H1 (cell line): ENCODE results near the gene TEAD1. TPM values are rescaled to one million over a fixed set of nuclear protein-coding genes. Genes with fewer than 3 reads are reported as not detected.

Source experiments
- CTCF ChIA-PET: fragments of 300-600 bp; sonication (Branson Sonifier 250); formaldehyde crosslinking; loops from one replicate; lab custom pipeline; 2021; ENCODE audit not compliant: partially characterized antibody; lab: Charles Lee
- POLR2A ChIA-PET: fragments of 300-600 bp; sonication (Branson Sonifier 250); formaldehyde crosslinking; loops from one replicate; lab custom pipeline; 2021; ENCODE audit warnings: inconsistent platforms; ENCODE audit not compliant: partially characterized antibody; lab: Charles Lee
- DNase-seq, 2 experiments: peaks; one replicate each; pipeline versions ENCODE4 v3.0.0 to v3.0.0-alpha.2; 2010 to 2022; ENCODE audit warnings: low spot score in 2 of 2, low read depth in 1 of 2, mixed read lengths in 1 of 2
- FAIRE-seq: peaks from 2 replicates; lab custom pipeline; 2011; peaks lifted over from hg19 to GRCh38; lab: Jason Lieb, UNC
- H2AFZ ChIP-seq: 2 replicates; pipeline ENCODE4 v1.8.1; 2012; ENCODE audit warnings: low read length, inconsistent platforms
- H2AK5ac ChIP-seq: 2 replicates; pipeline ENCODE4 v1.6.1; 2013; ENCODE audit warnings: low read depth, low read length
- H2BK120ac ChIP-seq: replicated peaks from 2 replicates; pipeline ENCODE3; 2013; ENCODE audit warnings: low read depth, low read length, inconsistent platforms
- H2BK12ac ChIP-seq: 2 replicates; pipeline ENCODE4 v1.6.1; 2013; ENCODE audit warnings: low read depth, low read length
- H2BK15ac ChIP-seq: 2 replicates; pipeline ENCODE4 v1.6.1; 2013; ENCODE audit warnings: low read length
- H2BK20ac ChIP-seq: 2 replicates; pipeline ENCODE4 v1.6.1; 2013; ENCODE audit warnings: low read length
- H2BK5ac ChIP-seq: 2 replicates; pipeline ENCODE4 v1.6.1; 2013; ENCODE audit warnings: low read depth, low read length
- H3K14ac ChIP-seq: 2 replicates; pipeline ENCODE4 v1.6.1; 2013; ENCODE audit warnings: inconsistent platforms; ENCODE audit not compliant: insufficient read length
- H3K18ac ChIP-seq: 2 replicates; pipeline ENCODE4 v1.6.1; 2013; ENCODE audit warnings: low read length; ENCODE audit errors: extremely low read depth
- H3K23ac ChIP-seq: 2 replicates; pipeline ENCODE4 v1.6.1; 2013; ENCODE audit warnings: inconsistent platforms; ENCODE audit not compliant: insufficient read length
- H3K23me2 ChIP-seq: 2 replicates; pipeline ENCODE4 v1.6.1; 2013; ENCODE audit warnings: low read depth, low read length
- H3K27ac ChIP-seq: 2 replicates; pipeline ENCODE4 v1.6.1; 2011; ENCODE audit warnings: low read depth, low read length, inconsistent platforms
- H3K27me3 ChIP-seq, 4 experiments: replicated peaks in 1 of 4; 1 replicate in 1 of 4; 2 replicates in 3 of 4; pipeline versions ENCODE4 v1.6.1 to v1.8.1; 2011 to 2013; ENCODE audit warnings: low read length in 3 of 4, mild to moderate bottlenecking in 3 of 4, inconsistent platforms in 2 of 4, mixed read lengths in 2 of 4, moderate library complexity in 1 of 4; ENCODE audit not compliant: control insufficient read depth in 3 of 4, insufficient read depth in 3 of 4; ENCODE audit errors: extremely low read depth in 1 of 4
- H3K36me3 ChIP-seq, 4 experiments: 2 replicates each; pipeline versions ENCODE4 v1.6.1 to v1.8.1; 2011 to 2013; ENCODE audit warnings: mild to moderate bottlenecking in 4 of 4, low read length in 3 of 4, moderate library complexity in 2 of 4, control low read depth in 1 of 4, inconsistent platforms in 1 of 4; ENCODE audit not compliant: insufficient read depth in 4 of 4, control insufficient read depth in 2 of 4
- H3K4ac ChIP-seq: replicated peaks from 2 replicates; pipeline ENCODE3; 2013; ENCODE audit warnings: low read length, low read depth, mixed read lengths, inconsistent platforms; ENCODE audit not compliant: insufficient read length
- H3K4me1 ChIP-seq, 4 experiments: replicated peaks in 1 of 4; 1 replicate in 1 of 4; 2 replicates in 3 of 4; pipeline versions ENCODE4 v1.6.1 to v1.8.1; 2011 to 2013; ENCODE audit warnings: low read length in 3 of 4, inconsistent platforms in 2 of 4, mixed read lengths in 1 of 4; ENCODE audit not compliant: insufficient read depth in 4 of 4, control insufficient read depth in 3 of 4
- H3K4me2 ChIP-seq, 2 experiments: 2 replicates each; pipeline versions ENCODE4 v1.6.1 to v1.8.1; 2011 to 2013; ENCODE audit warnings: low read depth in 2 of 2, low read length in 2 of 2, control low read depth in 1 of 2, inconsistent platforms in 1 of 2, mild to moderate bottlenecking in 1 of 2; ENCODE audit not compliant: insufficient read depth in 1 of 2
- H3K4me3 ChIP-seq, 4 experiments: fragments of 200-600, 300-600 bp in 1 of 4; sonication (generic), shearing (Covaris generic), sonication (Bioruptor Twin) in 1 of 4; 2 replicates each; pipeline versions ENCODE4 v1.5.1 to v1.8.1; 2011 to 2016; ENCODE audit warnings: low read length in 4 of 4, low read depth in 3 of 4, control low read depth in 2 of 4, inconsistent platforms in 2 of 4, mild to moderate bottlenecking in 2 of 4, mixed read lengths in 1 of 4, moderate library complexity in 1 of 4; ENCODE audit not compliant: insufficient read depth in 2 of 4; ENCODE audit errors: extremely low read depth in 1 of 4
- H3K56ac ChIP-seq: replicated peaks from 2 replicates; pipeline ENCODE3; 2013; ENCODE audit warnings: low read depth, mild to moderate bottlenecking, mixed read lengths, low read length, inconsistent platforms; ENCODE audit not compliant: insufficient read length
- H3K79me1 ChIP-seq: 2 replicates; pipeline ENCODE4 v1.6.1; 2013; ENCODE audit warnings: low read depth, low read length, control low read depth
- H3K79me2 ChIP-seq, 2 experiments: 2 replicates each; pipeline versions ENCODE4 v1.6.1 to v1.8.1; 2012 to 2013; ENCODE audit warnings: low read length in 2 of 2, mild to moderate bottlenecking in 2 of 2, inconsistent platforms in 1 of 2; ENCODE audit not compliant: insufficient read depth in 2 of 2, control insufficient read depth in 1 of 2
- H3K9ac ChIP-seq, 4 experiments: replicated peaks in 1 of 4; 1 replicate in 1 of 4; 2 replicates in 3 of 4; pipeline versions ENCODE4 v1.6.1 to v1.8.1; 2011 to 2013; ENCODE audit warnings: low read depth in 3 of 4, low read length in 3 of 4, control low read depth in 2 of 4, mild to moderate bottlenecking in 2 of 4, moderate library complexity in 2 of 4, inconsistent platforms in 1 of 4; ENCODE audit errors: extremely low read depth in 1 of 4
- H3K9me3 ChIP-seq, 2 experiments: 2 replicates each; pipeline versions ENCODE4 v1.6.1 to v1.8.1; 2012 to 2013; ENCODE audit warnings: mild to moderate bottlenecking in 2 of 2, moderate library complexity in 2 of 2, control low read depth in 1 of 2, inconsistent platforms in 1 of 2, low read depth in 1 of 2, low read length in 1 of 2, mixed read lengths in 1 of 2; ENCODE audit not compliant: insufficient read depth in 2 of 2
- H4K20me1 ChIP-seq, 2 experiments: replicated peaks in 1 of 2; 2 replicates each; pipeline versions ENCODE3 to v1.8.1; 2011 to 2013; ENCODE audit warnings: inconsistent platforms in 2 of 2, low read length in 2 of 2, mild to moderate bottlenecking in 1 of 2; ENCODE audit not compliant: insufficient read depth in 2 of 2, control insufficient read depth in 1 of 2
- H4K5ac ChIP-seq: 2 replicates; pipeline ENCODE4 v1.6.1; 2013; ENCODE audit warnings: low read length, low read depth, mixed read lengths, inconsistent platforms; ENCODE audit not compliant: insufficient read length
- H4K8ac ChIP-seq: 2 replicates; pipeline ENCODE4 v1.8.0; 2013; ENCODE audit warnings: mild to moderate bottlenecking, moderate library complexity, low read length, inconsistent platforms; ENCODE audit not compliant: insufficient read depth; ENCODE audit errors: extremely low read depth
- H4K91ac ChIP-seq: replicated peaks from 2 replicates; pipeline ENCODE3; 2013; ENCODE audit warnings: low read length, mixed read lengths, inconsistent platforms; ENCODE audit not compliant: insufficient read length
- GTF2F1 ChIP-seq: IDR thresholded peaks from 2 replicates; pipeline ENCODE4 v1.6.1; 2012; ENCODE audit warnings: low read depth, low read length, improper control_type of control experiment, borderline replicate concordance
- KDM1A ChIP-seq: fragments of 200-600, 300-600 bp; sonication (generic); IDR thresholded peaks from 2 replicates; pipeline ENCODE4 v1.7.1; 2016; ENCODE audit warnings: mild to moderate bottlenecking, low read length, borderline replicate concordance
- RFX5 ChIP-seq: IDR thresholded peaks from 2 replicates; pipeline ENCODE4 v1.6.1; 2011; ENCODE audit warnings: low read depth, low read length, improper control_type of control experiment, borderline replicate concordance
- SAP30 ChIP-seq: fragments of 300-600 bp; sonication (generic); IDR thresholded peaks from 2 replicates; pipeline ENCODE4 v1.7.1; 2012; ENCODE audit warnings: low read length, moderate library complexity, mild to moderate bottlenecking, inconsistent platforms; ENCODE audit not compliant: insufficient read depth, insufficient replicate concordance
- SUZ12 ChIP-seq: fragments of 200-600 bp; sonication (generic); IDR thresholded peaks from 2 replicates; pipeline ENCODE4 v1.6.1; 2012; ENCODE audit warnings: mild to moderate bottlenecking, inconsistent platforms, low read length, moderate library complexity, mixed read lengths
- TEAD4 ChIP-seq: IDR thresholded peaks from 2 replicates; pipeline ENCODE4 v1.6.1; 2012; ENCODE audit warnings: low read depth, low read length, inconsistent platforms, mixed read lengths
- WGBS, 2 experiments: shearing (Covaris generic) in 1 of 2; methylation state at CpG; one replicate each; pipeline versions ENCODE4 v1.1.6 to v1.1.7; 2013 to 2015; ENCODE audit warnings: low lambda C conversion rate in 2 of 2, mixed read lengths in 2 of 2, inconsistent platforms in 1 of 2, low coverage in 1 of 2, missing lambda C conversion rate in 1 of 2; ENCODE audit not compliant: insufficient replicate concordance in 2 of 2, insufficient coverage in 1 of 2, insufficient read length in 1 of 2; ENCODE audit errors: extremely low coverage in 1 of 2, missing lambda C conversion rate in 1 of 2; 5-methylcytosine and 5-hydroxymethylcytosine counted together
- polyA plus RNA-seq, 7 experiments: library from polyadenylated mRNA; depleted of rRNA in 3 of 7; stranded (reverse) in 5 of 7; unstranded in 2 of 7; fragments of >200 nt in 5 of 7; fragments of 200-250 nt in 2 of 7; gene quantifications; 1 replicate in 5 of 7; 2 replicates in 1 of 7; 4 replicates in 1 of 7; pipeline versions ENCODE4 v1.2.1 to v1.2.3, GENCODE V29; 2011 to 2013; ENCODE audit warnings: missing spikeins in 2 of 7, mixed read lengths in 2 of 7
- total RNA-seq: library from RNA; stranded (reverse); fragmentation: NEBNext Ultra II Directional; extraction: Animal tissue kit (Norgen Biotek cat#: 25700); gene quantifications from 2 replicates; pipeline ENCODE4 v1.2.1, GENCODE V29; 2021

Gene TEAD1
- total and polyA plus RNA-seq, 2 of the 8 experiments (the other 6 are each of a cell fraction or from before 2014, with no cell fraction given), result 15.6 to 67.4 TPM

- Histone ChIP-seq H3K4ac (no peak overlapping the region), H4K8ac (no peak overlapping the region), H4K5ac (no peak overlapping the region), H3K23me2 (no peaks in the 10 kb centered on the region), H3K4me1 (peaks cover 3 to 17% (median 9%) of the 10 kb centered on the region in 4 experiments), H4K91ac (no peak overlapping the region), H3K23ac (no peak overlapping the region), H3K9me3 (no peaks in the 10 kb centered on the region), H2BK5ac (no peak overlapping the region), H3K9ac (no peak overlapping the region), H3K36me3 (no peaks in the 10 kb centered on the region), H3K79me1 (peaks cover 12% of the 10 kb centered on the region; the same call in 1 of the 2 replicates), H2BK15ac (no peak overlapping the region), H3K56ac (no peak overlapping the region), H2BK20ac (no peak overlapping the region), H3K27me3 (no peaks in the 10 kb centered on the region), H3K4me2 (no peak overlapping the region), H3K18ac (0 out of 2 replicates have a peak overlapping the region, but pooled peaks have one; percentile 28), H3K79me2 (peaks cover 0 to 91% of the 10 kb centered on the region in 2 experiments; a peak in 3 of 4 replicates), H3K4me3 (no peak overlapping the region), H2BK120ac (no peak overlapping the region), H4K20me1 (no peaks in the 10 kb centered on the region), H3K14ac (no peak overlapping the region), H2AK5ac (no peak overlapping the region), H3K27ac (no peak overlapping the region), H2BK12ac (no peak overlapping the region), H2AFZ (no peak overlapping the region)
- TF ChIP-seq SAP30 (no peak), SUZ12 (no peak), TEAD4 (no peak), KDM1A (no peak), RFX5 (no peak), GTF2F1 (no peak)
- POLR2A ChIA-PET, result interaction anchor here (0.6 kb wide), 1 partner anchor 8 kb away, joined by 3 read pairs; no protein-coding TSS in a partner anchor
- 87% methylated on average over 3 of the region's 3 CpGs; no CpG with 5 or more reads in 1 of the 2 experiments for WGBS, 2 experiments
- no peak for FAIRE-seq
- CTCF ChIA-PET, result interaction anchor here (0.6 to 1.3 kb wide), 4 partner anchors 17 to 217 kb away, joined by 3 read pairs; no protein-coding TSS in a partner anchor
- no peak for DNase-seq
Measured at GRCh38 chr11:12809364-12809763, 135.1 kb downstream of the TEAD1 start.
